HEK293T (cell line): ENCODE data around the gene GMCL1.

ENCODE experiments used
- CTCF ChIA-PET: fragments of 350-600 bp; formaldehyde crosslinking; extraction: SDS; loops from one replicate; lab custom pipeline; 2021; ENCODE audit warnings: antibody characterized with exemption, inconsistent platforms; lab: Yijun Ruan, JAX
- POLR2A ChIA-PET: fragments of 350-600 bp; formaldehyde crosslinking; extraction: SDS; loops from one replicate; lab custom pipeline; 2020; ENCODE audit warnings: antibody characterized with exemption, inconsistent platforms; lab: Yijun Ruan, JAX
- DNase-seq: peaks from one replicate; pipeline ENCODE4 v3.0.0; 2012; ENCODE audit warnings: mixed read lengths; ENCODE audit errors: extremely low spot score
- ARNT ChIP-seq: fragments of 450-650 bp; IDR thresholded peaks from 2 replicates; pipeline ENCODE4 v1.6.1; 2017; ENCODE audit warnings: mild to moderate bottlenecking
- BHLHE40 ChIP-seq: fragments of 450-650 bp; IDR thresholded peaks from 2 replicates; pipeline ENCODE4 v1.6.1; 2016; ENCODE audit warnings: mild to moderate bottlenecking, moderate library complexity, borderline replicate concordance
- CTBP1 ChIP-seq: fragments of 450-650 bp; IDR thresholded peaks from 2 replicates; pipeline ENCODE4 v1.6.1; 2016; ENCODE audit warnings: borderline replicate concordance
- ELF4 ChIP-seq: fragments of 450-650 bp; IDR thresholded peaks from 2 replicates; pipeline ENCODE4 v1.6.1; 2017; ENCODE audit warnings: antibody characterized with exemption
- FOXA1 ChIP-seq: fragments of 450-650 bp; IDR thresholded peaks from 2 replicates; pipeline ENCODE4 v1.6.1; 2016; ENCODE audit warnings: mild to moderate bottlenecking
- FOXK2 ChIP-seq: fragments of 450-650 bp; IDR thresholded peaks from 2 replicates; pipeline ENCODE4 v1.6.1; 2016; ENCODE audit warnings: mild to moderate bottlenecking
- FOXM1 ChIP-seq: fragments of 450-650 bp; IDR thresholded peaks from 2 replicates; pipeline ENCODE4 v1.6.1; 2017; ENCODE audit warnings: mild to moderate bottlenecking, borderline replicate concordance
- HDGF ChIP-seq: fragments of 450-650 bp; IDR thresholded peaks from 2 replicates; pipeline ENCODE4 v1.6.1; 2017; ENCODE audit warnings: antibody characterized with exemption, borderline replicate concordance
- L3MBTL2 ChIP-seq: fragments of 450-650 bp; conservative IDR thresholded peaks from 2 replicates; pipeline ENCODE4 v1.6.1; 2016; ENCODE audit warnings: mild to moderate bottlenecking
- LEF1 ChIP-seq: fragments of 450-650 bp; IDR thresholded peaks from 2 replicates; pipeline ENCODE4 v1.6.1; 2017; ENCODE audit warnings: mild to moderate bottlenecking, borderline replicate concordance
- NFRKB ChIP-seq: fragments of 450-650 bp; IDR thresholded peaks from 2 replicates; pipeline ENCODE4 v1.6.1; 2016; ENCODE audit warnings: mild to moderate bottlenecking, moderate library complexity
- PKNOX1 ChIP-seq: fragments of 450-650 bp; IDR thresholded peaks from 2 replicates; pipeline ENCODE4 v1.6.1; 2016
- SP1 ChIP-seq: fragments of 450-650 bp; IDR thresholded peaks from 2 replicates; pipeline ENCODE4 v1.6.1; 2017
- SUZ12 ChIP-seq: fragments of 450-650 bp; IDR thresholded peaks from 2 replicates; pipeline ENCODE4 v1.6.1; 2016; ENCODE audit warnings: mild to moderate bottlenecking
- TARDBP ChIP-seq: fragments of 450-650 bp; IDR thresholded peaks from 2 replicates; pipeline ENCODE4 v1.6.1; 2016
- ZNF384 ChIP-seq: fragments of 450-650 bp; IDR thresholded peaks from 2 replicates; pipeline ENCODE4 v1.6.1; 2016

The GMCL1 gene

GRCh38 chr2:69835666-69836065, 6.2 kb downstream of the GMCL1 start:
- POLR2A ChIA-PET = no interaction called here
- TF ChIP-seq PKNOX1 (no peak), LEF1 (no peak), FOXA1 (no peak), SUZ12 (no peak), BHLHE40 (no peak)
- CTCF ChIA-PET = interaction anchor here (0.6 kb wide), 1 partner anchor 254 kb away, joined by 3 read pairs; no protein-coding TSS in a partner anchor
- no peak for DNase-seq

GRCh38 chr2:69836316-69836715, 6.9 kb downstream of the GMCL1 start:
- TF ChIP-seq CTBP1 (no peak), PKNOX1 (no peak), ZNF384 (no peak), FOXK2 (no peak), L3MBTL2 (no peak), FOXA1 (no peak), BHLHE40 (no peak), NFRKB (no peak), SP1 (no peak), ELF4 (no peak), LEF1 (no peak), TARDBP (no peak), FOXM1 (no peak), HDGF (no peak), ARNT (no peak), SUZ12 (no peak)
- DNase-seq = no peak
- CTCF ChIA-PET = interaction anchor here (0.8 kb wide), 1 partner anchor 76 kb away, joined by 4 read pairs; no protein-coding TSS in a partner anchor
- POLR2A ChIA-PET = no interaction called here

GRCh38 chr2:69837533-69837932, 8.1 kb downstream of the GMCL1 start:
- ChIA-PET POLR2A (no interaction called here), CTCF (no interaction called here)
- no peak for TF ChIP-seq PKNOX1
- no peak for TF ChIP-seq SUZ12
- no peak for TF ChIP-seq ELF4
- no peak for TF ChIP-seq FOXK2
- no peak for TF ChIP-seq ZNF384
- TF ChIP-seq TARDBP = no peak
- TF ChIP-seq FOXM1 = no peak
- TF ChIP-seq NFRKB = no peak
- TF ChIP-seq SP1 = no peak
- TF ChIP-seq HDGF = no peak
- no peak for TF ChIP-seq ARNT
- TF ChIP-seq BHLHE40 = no peak
- TF ChIP-seq L3MBTL2 = no peak
- no peak for TF ChIP-seq FOXA1
- no peak for TF ChIP-seq LEF1
- no peak for TF ChIP-seq CTBP1
- DNase-seq = no peak

- CTCF ChIA-PET = no interaction called here
- TF ChIP-seq ARNT (no peak), L3MBTL2 (no peak)
- no peak for DNase-seq
- POLR2A ChIA-PET = no interaction called here
Observed at GRCh38 chr2:69843993-69844392, 14.5 kb downstream of the GMCL1 start.

GRCh38 chr2:69844560-69844959, 15.1 kb downstream of the GMCL1 start:
- DNase-seq = no peak
- ChIA-PET POLR2A (no interaction called here), CTCF (no interaction called here)
- TF ChIP-seq CTBP1 = no peak
- no peak for TF ChIP-seq SP1
- TF ChIP-seq LEF1 = no peak
- no peak for TF ChIP-seq FOXK2
- no peak for TF ChIP-seq L3MBTL2
- no peak for TF ChIP-seq TARDBP
- no peak for TF ChIP-seq ELF4
- no peak for TF ChIP-seq ZNF384
- TF ChIP-seq ARNT = no peak
- TF ChIP-seq SUZ12 = no peak
- TF ChIP-seq NFRKB = no peak
- no peak for TF ChIP-seq FOXA1
- no peak for TF ChIP-seq HDGF
- TF ChIP-seq BHLHE40 = no peak
- no peak for TF ChIP-seq PKNOX1
- TF ChIP-seq FOXM1 = no peak
